H1 (cell line): ENCODE results near the gene CHST8. TPM values are rescaled to one million over a fixed set of nuclear protein-coding genes. Genes with fewer than 3 reads are reported as not detected.

Experiments
- CTCF ChIA-PET: fragments of 300-600 bp; sonication (Branson Sonifier 250); formaldehyde crosslinking; loops from one replicate; lab custom pipeline; 2021; ENCODE audit not compliant: partially characterized antibody; lab: Charles Lee
- POLR2A ChIA-PET: fragments of 300-600 bp; sonication (Branson Sonifier 250); formaldehyde crosslinking; loops from one replicate; lab custom pipeline; 2021; ENCODE audit warnings: inconsistent platforms; ENCODE audit not compliant: partially characterized antibody; lab: Charles Lee
- DNase-seq, 2 experiments: peaks; one replicate each; pipeline versions ENCODE4 v3.0.0 to v3.0.0-alpha.2; 2010 to 2022; ENCODE audit warnings: low spot score in 2 of 2, low read depth in 1 of 2, mixed read lengths in 1 of 2
- FAIRE-seq: peaks from 2 replicates; lab custom pipeline; 2011; peaks lifted over from hg19 to GRCh38; lab: Jason Lieb, UNC
- H2AFZ ChIP-seq: 2 replicates; pipeline ENCODE4 v1.8.1; 2012; ENCODE audit warnings: low read length, inconsistent platforms
- H2AK5ac ChIP-seq: 2 replicates; pipeline ENCODE4 v1.6.1; 2013; ENCODE audit warnings: low read depth, low read length
- H2BK120ac ChIP-seq: replicated peaks from 2 replicates; pipeline ENCODE3; 2013; ENCODE audit warnings: low read depth, low read length, inconsistent platforms
- H2BK12ac ChIP-seq: 2 replicates; pipeline ENCODE4 v1.6.1; 2013; ENCODE audit warnings: low read depth, low read length
- H2BK15ac ChIP-seq: 2 replicates; pipeline ENCODE4 v1.6.1; 2013; ENCODE audit warnings: low read length
- H2BK20ac ChIP-seq: 2 replicates; pipeline ENCODE4 v1.6.1; 2013; ENCODE audit warnings: low read length
- H2BK5ac ChIP-seq: 2 replicates; pipeline ENCODE4 v1.6.1; 2013; ENCODE audit warnings: low read depth, low read length
- H3K14ac ChIP-seq: 2 replicates; pipeline ENCODE4 v1.6.1; 2013; ENCODE audit warnings: inconsistent platforms; ENCODE audit not compliant: insufficient read length
- H3K18ac ChIP-seq: 2 replicates; pipeline ENCODE4 v1.6.1; 2013; ENCODE audit warnings: low read length; ENCODE audit errors: extremely low read depth
- H3K23ac ChIP-seq: 2 replicates; pipeline ENCODE4 v1.6.1; 2013; ENCODE audit warnings: inconsistent platforms; ENCODE audit not compliant: insufficient read length
- H3K23me2 ChIP-seq: 2 replicates; pipeline ENCODE4 v1.6.1; 2013; ENCODE audit warnings: low read depth, low read length
- H3K27ac ChIP-seq: 2 replicates; pipeline ENCODE4 v1.6.1; 2011; ENCODE audit warnings: low read depth, low read length, inconsistent platforms
- H3K27me3 ChIP-seq, 4 experiments: replicated peaks in 1 of 4; 1 replicate in 1 of 4; 2 replicates in 3 of 4; pipeline versions ENCODE4 v1.6.1 to v1.8.1; 2011 to 2013; ENCODE audit warnings: low read length in 3 of 4, mild to moderate bottlenecking in 3 of 4, inconsistent platforms in 2 of 4, mixed read lengths in 2 of 4, moderate library complexity in 1 of 4; ENCODE audit not compliant: control insufficient read depth in 3 of 4, insufficient read depth in 3 of 4; ENCODE audit errors: extremely low read depth in 1 of 4
- H3K36me3 ChIP-seq, 4 experiments: 2 replicates each; pipeline versions ENCODE4 v1.6.1 to v1.8.1; 2011 to 2013; ENCODE audit warnings: mild to moderate bottlenecking in 4 of 4, low read length in 3 of 4, moderate library complexity in 2 of 4, control low read depth in 1 of 4, inconsistent platforms in 1 of 4; ENCODE audit not compliant: insufficient read depth in 4 of 4, control insufficient read depth in 2 of 4
- H3K4ac ChIP-seq: replicated peaks from 2 replicates; pipeline ENCODE3; 2013; ENCODE audit warnings: low read length, low read depth, mixed read lengths, inconsistent platforms; ENCODE audit not compliant: insufficient read length
- H3K4me1 ChIP-seq, 4 experiments: replicated peaks in 1 of 4; 1 replicate in 1 of 4; 2 replicates in 3 of 4; pipeline versions ENCODE4 v1.6.1 to v1.8.1; 2011 to 2013; ENCODE audit warnings: low read length in 3 of 4, inconsistent platforms in 2 of 4, mixed read lengths in 1 of 4; ENCODE audit not compliant: insufficient read depth in 4 of 4, control insufficient read depth in 3 of 4
- H3K4me2 ChIP-seq, 2 experiments: 2 replicates each; pipeline versions ENCODE4 v1.6.1 to v1.8.1; 2011 to 2013; ENCODE audit warnings: low read depth in 2 of 2, low read length in 2 of 2, control low read depth in 1 of 2, inconsistent platforms in 1 of 2, mild to moderate bottlenecking in 1 of 2; ENCODE audit not compliant: insufficient read depth in 1 of 2
- H3K4me3 ChIP-seq, 4 experiments: fragments of 200-600, 300-600 bp in 1 of 4; sonication (generic), shearing (Covaris generic), sonication (Bioruptor Twin) in 1 of 4; 2 replicates each; pipeline versions ENCODE4 v1.5.1 to v1.8.1; 2011 to 2016; ENCODE audit warnings: low read length in 4 of 4, low read depth in 3 of 4, control low read depth in 2 of 4, inconsistent platforms in 2 of 4, mild to moderate bottlenecking in 2 of 4, mixed read lengths in 1 of 4, moderate library complexity in 1 of 4; ENCODE audit not compliant: insufficient read depth in 2 of 4; ENCODE audit errors: extremely low read depth in 1 of 4
- H3K56ac ChIP-seq: replicated peaks from 2 replicates; pipeline ENCODE3; 2013; ENCODE audit warnings: low read depth, mild to moderate bottlenecking, mixed read lengths, low read length, inconsistent platforms; ENCODE audit not compliant: insufficient read length
- H3K79me1 ChIP-seq: 2 replicates; pipeline ENCODE4 v1.6.1; 2013; ENCODE audit warnings: low read depth, low read length, control low read depth
- H3K79me2 ChIP-seq, 2 experiments: 2 replicates each; pipeline versions ENCODE4 v1.6.1 to v1.8.1; 2012 to 2013; ENCODE audit warnings: low read length in 2 of 2, mild to moderate bottlenecking in 2 of 2, inconsistent platforms in 1 of 2; ENCODE audit not compliant: insufficient read depth in 2 of 2, control insufficient read depth in 1 of 2
- H3K9ac ChIP-seq, 4 experiments: replicated peaks in 1 of 4; 1 replicate in 1 of 4; 2 replicates in 3 of 4; pipeline versions ENCODE4 v1.6.1 to v1.8.1; 2011 to 2013; ENCODE audit warnings: low read depth in 3 of 4, low read length in 3 of 4, control low read depth in 2 of 4, mild to moderate bottlenecking in 2 of 4, moderate library complexity in 2 of 4, inconsistent platforms in 1 of 4; ENCODE audit errors: extremely low read depth in 1 of 4
- H3K9me3 ChIP-seq, 2 experiments: 2 replicates each; pipeline versions ENCODE4 v1.6.1 to v1.8.1; 2012 to 2013; ENCODE audit warnings: mild to moderate bottlenecking in 2 of 2, moderate library complexity in 2 of 2, control low read depth in 1 of 2, inconsistent platforms in 1 of 2, low read depth in 1 of 2, low read length in 1 of 2, mixed read lengths in 1 of 2; ENCODE audit not compliant: insufficient read depth in 2 of 2
- H4K20me1 ChIP-seq, 2 experiments: replicated peaks in 1 of 2; 2 replicates each; pipeline versions ENCODE3 to v1.8.1; 2011 to 2013; ENCODE audit warnings: inconsistent platforms in 2 of 2, low read length in 2 of 2, mild to moderate bottlenecking in 1 of 2; ENCODE audit not compliant: insufficient read depth in 2 of 2, control insufficient read depth in 1 of 2
- H4K5ac ChIP-seq: 2 replicates; pipeline ENCODE4 v1.6.1; 2013; ENCODE audit warnings: low read length, low read depth, mixed read lengths, inconsistent platforms; ENCODE audit not compliant: insufficient read length
- H4K8ac ChIP-seq: 2 replicates; pipeline ENCODE4 v1.8.0; 2013; ENCODE audit warnings: mild to moderate bottlenecking, moderate library complexity, low read length, inconsistent platforms; ENCODE audit not compliant: insufficient read depth; ENCODE audit errors: extremely low read depth
- H4K91ac ChIP-seq: replicated peaks from 2 replicates; pipeline ENCODE3; 2013; ENCODE audit warnings: low read length, mixed read lengths, inconsistent platforms; ENCODE audit not compliant: insufficient read length
- CEBPB ChIP-seq: IDR thresholded peaks from 2 replicates; pipeline ENCODE4 v1.6.1; 2012; ENCODE audit warnings: low read depth, low read length
- GABPA ChIP-seq: IDR thresholded peaks from 2 replicates; pipeline ENCODE4 v1.6.1; 2011; ENCODE audit warnings: mild to moderate bottlenecking, low read length, moderate library complexity, borderline replicate concordance; ENCODE audit not compliant: insufficient read depth
- PHF8 ChIP-seq: fragments of 200-600 bp; sonication (generic); conservative IDR thresholded peaks from 2 replicates; pipeline ENCODE4 v1.7.1; 2012; ENCODE audit warnings: low read depth, mild to moderate bottlenecking, inconsistent platforms, low read length, moderate library complexity
- RBBP5 ChIP-seq: IDR thresholded peaks from 2 replicates; pipeline ENCODE4 v1.7.1; 2012; ENCODE audit warnings: low read depth, mild to moderate bottlenecking, inconsistent platforms, low read length, moderate library complexity, borderline replicate concordance
- TEAD4 ChIP-seq: IDR thresholded peaks from 2 replicates; pipeline ENCODE4 v1.6.1; 2012; ENCODE audit warnings: low read depth, low read length, inconsistent platforms, mixed read lengths
- WGBS, 2 experiments: shearing (Covaris generic) in 1 of 2; methylation state at CpG; one replicate each; pipeline versions ENCODE4 v1.1.6 to v1.1.7; 2013 to 2015; ENCODE audit warnings: low lambda C conversion rate in 2 of 2, mixed read lengths in 2 of 2, inconsistent platforms in 1 of 2, low coverage in 1 of 2, missing lambda C conversion rate in 1 of 2; ENCODE audit not compliant: insufficient replicate concordance in 2 of 2, insufficient coverage in 1 of 2, insufficient read length in 1 of 2; ENCODE audit errors: extremely low coverage in 1 of 2, missing lambda C conversion rate in 1 of 2; 5-methylcytosine and 5-hydroxymethylcytosine counted together
- polyA plus RNA-seq, 7 experiments: library from polyadenylated mRNA; depleted of rRNA in 3 of 7; stranded (reverse) in 5 of 7; unstranded in 2 of 7; fragments of >200 nt in 5 of 7; fragments of 200-250 nt in 2 of 7; gene quantifications; 1 replicate in 5 of 7; 2 replicates in 1 of 7; 4 replicates in 1 of 7; pipeline versions ENCODE4 v1.2.1 to v1.2.3, GENCODE V29; 2011 to 2013; ENCODE audit warnings: missing spikeins in 2 of 7, mixed read lengths in 2 of 7
- total RNA-seq: library from RNA; stranded (reverse); fragmentation: NEBNext Ultra II Directional; extraction: Animal tissue kit (Norgen Biotek cat#: 25700); gene quantifications from 2 replicates; pipeline ENCODE4 v1.2.1, GENCODE V29; 2021

CHST8 gene
- total and polyA plus RNA-seq, 2 of the 8 experiments (the other 6 are each of a cell fraction or from before 2014, with no cell fraction given), result 10.8 to 28.2 TPM

DNA sequence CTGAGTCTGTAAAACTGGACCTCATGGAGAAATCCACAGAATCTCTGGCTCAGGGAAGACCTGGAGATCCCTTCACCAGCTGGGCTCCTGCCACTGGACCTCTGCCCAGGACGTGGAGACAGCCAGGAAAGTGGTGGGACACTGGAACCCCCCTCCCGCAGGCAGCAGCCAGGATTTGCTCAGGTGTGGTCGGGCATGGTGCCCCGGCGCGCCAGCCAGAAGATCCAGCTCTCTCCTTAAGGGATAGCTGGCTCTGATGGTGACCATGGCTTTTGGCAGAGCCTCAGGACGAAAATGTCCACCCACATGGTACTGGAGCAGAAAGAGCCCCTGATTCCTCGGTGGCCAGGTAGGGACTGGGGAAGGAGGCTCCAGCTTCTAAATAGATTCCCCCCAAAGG lies 148.4 kb downstream of the CHST8 start:
- H2BK5ac ChIP-seq, result no peak overlapping the region
- no peak overlapping the region for H3K18ac ChIP-seq
- no peak overlapping the region for H3K56ac ChIP-seq
- H4K5ac ChIP-seq, result no peak overlapping the region
- no peak overlapping the region for H2BK120ac ChIP-seq
- H3K23ac ChIP-seq, result no peak overlapping the region
- no peaks in the 10 kb centered on the region for H3K4me1 ChIP-seq
- 87% methylated on average over 8 of the region's 8 CpGs; no CpG with 5 or more reads in 1 of the 2 experiments for WGBS, 2 experiments
- H3K27ac ChIP-seq, result no peak overlapping the region
- peaks cover 0 to 5% (median 0%) of the 10 kb centered on the region in 4 experiments; a peak in 2 of 8 replicates for H3K36me3 ChIP-seq
- H4K8ac ChIP-seq, result no peak overlapping the region
- H2BK15ac ChIP-seq, result no peak overlapping the region
- H3K27me3 ChIP-seq, result no peaks in the 10 kb centered on the region
- no peak overlapping the region for H2AK5ac ChIP-seq
- H3K79me2 ChIP-seq, result no peaks in the 10 kb centered on the region
- no peak overlapping the region for H3K14ac ChIP-seq
- no peak overlapping the region for H2BK20ac ChIP-seq
- no peaks in the 10 kb centered on the region for H3K79me1 ChIP-seq
- no peak overlapping the region for H3K4me3 ChIP-seq
- H4K91ac ChIP-seq, result no peak overlapping the region
- CTCF ChIA-PET, result interaction anchor here (0.9 to 6.3 kb wide), 21 partner anchors 9 to 528 kb away, joined by 3 to 79 read pairs (median 4); no protein-coding TSS in a partner anchor
- peaks cover 8 to 10% of the 10 kb centered on the region in 2 experiments for H4K20me1 ChIP-seq
- no peak for FAIRE-seq
- H3K23me2 ChIP-seq, result no peaks in the 10 kb centered on the region
- no peak overlapping the region for H3K4me2 ChIP-seq
- no peaks in the 10 kb centered on the region for H3K9me3 ChIP-seq
- no peak overlapping the region for H3K4ac ChIP-seq
- POLR2A ChIA-PET, result no interaction called here
- H3K9ac ChIP-seq, result no peak overlapping the region
- no peak overlapping the region for H2BK12ac ChIP-seq
- no peak for DNase-seq
- no peak overlapping the region for H2AFZ ChIP-seq
- TF ChIP-seq CEBPB (no peak), RBBP5 (no peak), TEAD4 (no peak), GABPA (no peak), PHF8 (no peak)
